Glutamatergic neuron (in vitro differentiated cells): ENCODE measurements around the gene NECAB2. TPM values are rescaled to one million over a fixed set of nuclear protein-coding genes. Genes with fewer than 3 reads are reported as not detected.

Source experiments
- DNase-seq: peaks from one replicate; pipeline ENCODE4 v3.0.0; 2022
- H3K27ac Mint-ChIP-seq: one replicate; pipeline ENCODE4 v1.8.0; 2020; ENCODE audit warnings: mild to moderate bottlenecking, mixed read lengths, inconsistent platforms; ENCODE audit not compliant: unreplicated experiment
- H3K27me3 Mint-ChIP-seq: one replicate; pipeline ENCODE4 v1.8.0; 2020; ENCODE audit warnings: mild to moderate bottlenecking, moderate library complexity, mixed read lengths, inconsistent platforms; ENCODE audit not compliant: unreplicated experiment
- H3K36me3 Mint-ChIP-seq: one replicate; pipeline ENCODE4 v1.8.0; 2020; ENCODE audit warnings: mild to moderate bottlenecking, mixed read lengths, inconsistent platforms; ENCODE audit not compliant: unreplicated experiment
- H3K4me1 Mint-ChIP-seq: one replicate; pipeline ENCODE4 v1.8.0; 2020; ENCODE audit warnings: mild to moderate bottlenecking, low read depth, mixed read lengths, inconsistent platforms; ENCODE audit not compliant: unreplicated experiment
- H3K4me3 Mint-ChIP-seq: one replicate; pipeline ENCODE4 v1.8.0; 2020; ENCODE audit warnings: mild to moderate bottlenecking, mixed read lengths, inconsistent platforms; ENCODE audit not compliant: unreplicated experiment
- H3K9me3 Mint-ChIP-seq: one replicate; pipeline ENCODE4 v1.8.0; 2020; ENCODE audit warnings: mild to moderate bottlenecking, moderate library complexity, mixed read lengths, inconsistent platforms; ENCODE audit not compliant: unreplicated experiment
- CTCF ChIP-seq: fragments of 200-600 bp; sonication (generic); IDR thresholded peaks from one replicate; pipeline ENCODE4 v1.5.0; 2021; ENCODE audit not compliant: partially characterized antibody, unreplicated experiment
- total RNA-seq: library from RNA; stranded (reverse); fragmentation: NEBNext Ultra II Directional; extraction: Animal tissue kit (Norgen Biotek cat#: 25700); gene quantifications from one replicate; pipeline ENCODE4 v1.2.1, GENCODE V29; 2021; ENCODE audit not compliant: unreplicated experiment

NECAB2 gene
- total RNA-seq, 1 donor from 2014 or later = 112 TPM

GRCh38 chr16:83998091-83998490 is 30.0 kb downstream of the NECAB2 start:
- peaks cover 7% of the 10 kb centered on the region for H3K27me3 Mint-ChIP-seq
- H3K9me3 Mint-ChIP-seq = peaks cover 12% of the 10 kb centered on the region
- H3K4me3 Mint-ChIP-seq = no peak overlapping the region
- DNase-seq = no peak
- TF ChIP-seq CTCF = no peak
- peaks cover 6% of the 10 kb centered on the region for H3K4me1 Mint-ChIP-seq
- H3K27ac Mint-ChIP-seq = no peak overlapping the region
- peaks cover 4% of the 10 kb centered on the region for H3K36me3 Mint-ChIP-seq

- H3K36me3 Mint-ChIP-seq = no peaks in the 10 kb centered on the region
- H3K27me3 Mint-ChIP-seq = peaks cover 2% of the 10 kb centered on the region
- H3K4me3 Mint-ChIP-seq = no peak overlapping the region
- H3K4me1 Mint-ChIP-seq = peaks cover 2% of the 10 kb centered on the region
- peaks cover 7% of the 10 kb centered on the region for H3K9me3 Mint-ChIP-seq
- H3K27ac Mint-ChIP-seq = no peak overlapping the region
- no peak for DNase-seq
- TF ChIP-seq CTCF = no peak
These were observed 33.1 kb downstream of the NECAB2 start for GRCh38 chr16:84000989-84001642.

GRCh38 chr16:84001726-84002125 is 33.7 kb downstream of the NECAB2 start:
- DNase-seq = no peak
- H3K27me3 Mint-ChIP-seq = peaks cover 5% of the 10 kb centered on the region
- no peak for TF ChIP-seq CTCF
- peaks cover 9% of the 10 kb centered on the region for H3K9me3 Mint-ChIP-seq
- H3K4me1 Mint-ChIP-seq = peaks cover 2% of the 10 kb centered on the region
- H3K4me3 Mint-ChIP-seq = no peak overlapping the region
- no peaks in the 10 kb centered on the region for H3K36me3 Mint-ChIP-seq
- H3K27ac Mint-ChIP-seq = no peak overlapping the region

GRCh38 chr16:84003038-84003437 is 35.0 kb downstream of the NECAB2 start:
- peaks cover 4% of the 10 kb centered on the region for H3K27me3 Mint-ChIP-seq
- no peak for TF ChIP-seq CTCF
- H3K36me3 Mint-ChIP-seq = no peaks in the 10 kb centered on the region
- peaks cover 2% of the 10 kb centered on the region for H3K4me1 Mint-ChIP-seq
- no peak for DNase-seq
- no peak overlapping the region for H3K27ac Mint-ChIP-seq
- no peak overlapping the region for H3K4me3 Mint-ChIP-seq
- peaks cover 9% of the 10 kb centered on the region for H3K9me3 Mint-ChIP-seq

- peaks cover 9% of the 10 kb centered on the region for H3K9me3 Mint-ChIP-seq
- peaks cover 3% of the 10 kb centered on the region for H3K27me3 Mint-ChIP-seq
- DNase-seq = no peak
- no peak overlapping the region for H3K4me3 Mint-ChIP-seq
- peaks cover 2% of the 10 kb centered on the region for H3K4me1 Mint-ChIP-seq
- no peak for TF ChIP-seq CTCF
- no peaks in the 10 kb centered on the region for H3K36me3 Mint-ChIP-seq
- no peak overlapping the region for H3K27ac Mint-ChIP-seq
These were observed 36.4 kb downstream of the NECAB2 start for GRCh38 chr16:84004442-84004841.
